Measurements from ENCODE around the gene KANSL1.
"Not testable (repeated sequence)": the region's sequence is repeated elsewhere in the genome, so short reads cannot be mapped to it uniquely, and the experiment has no call there.

The KANSL1 gene

DNA sequence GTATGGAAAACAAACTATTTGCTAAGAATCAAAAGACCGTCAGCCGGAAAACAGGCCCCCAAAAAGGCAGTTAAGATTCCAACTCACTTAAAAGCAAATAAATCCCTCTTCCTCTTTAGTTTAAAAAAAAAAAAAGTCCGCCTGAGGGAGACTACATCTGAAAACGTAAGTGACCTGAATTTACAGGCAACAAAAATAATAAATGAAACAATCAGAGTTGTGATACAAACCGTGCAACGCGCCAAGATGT is 1.1 kb downstream of the KANSL1 start:
- no peak for DNase-seq (ENCODE audit: low read depth, low spot score)

DNA sequence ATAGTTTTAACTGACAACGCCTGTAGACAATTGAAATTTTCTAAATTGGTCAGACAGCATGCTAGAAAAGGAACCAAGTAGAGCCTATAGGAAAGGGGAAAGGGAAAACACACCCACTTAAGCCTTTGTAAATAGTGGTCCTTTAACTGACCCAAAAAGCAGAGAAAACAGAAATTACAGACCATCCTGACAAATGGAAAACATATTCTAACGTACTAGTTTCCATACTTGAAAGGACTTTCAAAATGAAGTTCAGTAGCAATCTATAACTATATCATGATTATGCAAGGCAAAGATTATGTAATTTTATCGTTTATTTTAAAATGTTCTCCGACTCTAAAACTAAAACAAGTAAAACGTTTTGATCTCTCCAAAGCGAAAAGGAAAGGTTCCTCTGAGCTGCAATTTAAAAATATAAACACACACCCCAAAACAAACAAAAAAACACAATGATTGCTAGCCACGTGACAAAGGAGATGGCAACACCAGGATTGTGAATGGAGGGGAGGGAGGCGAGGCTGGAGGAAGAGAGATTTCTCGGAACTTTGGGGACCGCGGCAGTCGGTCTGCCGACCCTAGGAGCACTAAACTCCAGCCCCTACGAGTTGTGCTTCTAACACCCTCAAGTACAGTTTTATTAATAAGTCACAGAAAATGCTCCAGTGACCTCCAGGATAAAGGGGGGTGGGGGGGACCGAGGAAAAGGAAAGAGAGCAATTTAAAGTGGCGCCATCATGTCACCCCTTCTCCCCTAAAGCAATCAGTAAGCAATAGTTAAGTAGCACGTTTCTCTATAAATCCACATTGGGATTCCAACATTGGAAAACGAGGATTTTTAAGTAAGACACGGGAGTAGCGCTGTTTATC is 1.7 kb downstream of the KANSL1 start:
- DNase-seq (ENCODE audit: low read depth, low spot score), result no peak

DNA sequence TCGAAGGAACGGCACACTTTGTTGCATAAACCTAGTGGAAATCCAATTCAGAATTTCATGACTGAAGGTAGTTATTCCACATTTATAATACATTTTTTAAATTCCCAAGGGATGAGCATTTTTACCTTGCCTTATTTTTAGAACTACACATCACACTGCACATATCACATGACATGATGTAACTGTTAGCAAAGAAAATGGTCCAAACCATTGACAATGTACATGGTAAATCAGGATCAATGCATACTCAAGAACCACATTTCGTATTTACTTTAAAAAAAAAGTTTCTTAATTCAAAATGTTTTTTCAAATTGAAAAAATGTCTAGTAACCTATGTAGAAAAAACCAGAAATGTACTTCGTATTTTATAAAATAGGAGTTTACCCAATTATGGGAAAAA is 2.5 kb downstream of the KANSL1 start:
- no peak for DNase-seq (ENCODE audit: low read depth, low spot score)

DNA sequence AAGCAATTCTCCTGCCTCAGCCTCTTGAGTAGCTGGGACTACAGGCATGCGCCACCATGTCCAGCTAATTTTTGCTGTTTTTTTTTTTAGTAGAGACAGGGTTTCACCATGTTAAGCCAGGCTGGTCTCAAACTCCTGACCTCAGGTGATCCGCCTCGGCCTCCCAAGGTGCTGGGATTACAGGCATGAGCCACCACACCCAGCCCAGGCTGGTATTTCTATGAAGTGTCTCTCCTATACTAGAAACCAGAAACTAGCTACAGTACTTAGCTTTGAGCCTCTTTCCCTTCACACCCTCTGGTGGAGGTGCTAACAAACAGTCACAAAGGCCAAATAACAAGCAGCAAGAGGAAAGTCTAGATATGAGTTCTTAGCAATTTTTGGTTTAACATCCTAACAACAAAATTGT is 6.4 kb downstream of the KANSL1 start:
- peak; percentile 22 for DNase-seq (ENCODE audit: low read depth, low spot score)

DNA sequence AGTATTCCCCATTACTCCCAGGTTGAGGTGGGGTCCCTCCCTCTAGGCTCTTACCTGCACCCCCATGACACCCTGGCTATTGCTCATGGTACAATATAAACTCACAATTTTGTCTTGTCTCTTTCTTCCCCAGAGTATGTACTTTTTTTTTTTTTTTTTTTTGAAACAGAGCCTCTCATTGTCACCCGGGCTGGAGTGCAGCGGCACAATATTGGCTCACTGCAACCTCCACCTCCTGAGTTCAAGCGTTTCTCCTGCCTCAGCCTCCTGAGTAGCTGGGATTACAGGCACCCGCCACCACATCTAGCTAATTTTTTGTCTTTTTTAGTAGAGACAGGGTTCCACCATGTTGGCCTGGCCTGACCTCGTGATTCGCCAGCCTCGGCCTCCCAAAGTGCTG is 8.5 kb downstream of the KANSL1 start:
- DNase-seq (ENCODE audit: low read depth, low spot score), result no peak

DNA sequence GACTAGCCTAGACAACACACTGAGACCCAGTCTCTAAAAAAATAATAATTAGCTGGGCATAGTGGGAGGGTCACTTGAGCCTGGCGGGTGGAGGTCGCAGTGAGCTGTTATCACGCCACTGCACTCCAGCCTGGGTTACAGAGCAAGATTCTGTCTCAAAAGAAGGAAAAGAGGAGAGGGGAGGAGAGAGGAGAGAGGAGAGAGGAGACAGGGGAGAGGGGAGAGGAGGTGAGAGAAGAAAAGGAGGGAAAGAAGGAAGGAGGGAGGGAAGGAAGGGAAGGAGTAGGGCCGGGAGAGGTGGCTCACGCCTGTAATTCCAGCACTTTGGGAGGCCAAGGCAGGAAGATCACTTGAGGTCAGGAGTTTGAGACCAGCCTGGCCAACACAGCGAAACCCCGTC is 9.8 kb downstream of the KANSL1 start:
- DNase-seq (ENCODE audit: low read depth, low spot score), result not testable (repeated sequence)

DNA sequence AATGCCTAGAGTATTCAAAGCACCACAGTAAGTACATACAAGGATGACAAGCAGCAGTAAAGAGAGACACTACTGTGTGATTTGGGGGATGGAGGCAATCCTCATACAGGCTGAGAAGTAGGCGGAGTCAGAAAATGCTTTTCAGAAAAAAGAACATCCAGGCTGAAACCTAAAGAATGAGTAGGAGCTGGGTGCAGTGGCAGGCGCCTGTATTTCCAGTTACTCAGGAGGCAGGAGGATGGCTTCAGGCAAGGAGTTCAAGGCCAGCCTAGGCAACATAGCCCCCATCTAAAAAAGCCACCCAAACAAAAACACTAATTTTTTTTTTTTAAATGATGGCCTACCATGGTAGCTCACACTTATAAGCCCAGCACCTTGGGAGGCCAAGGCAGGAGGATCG is 10.3 kb downstream of the KANSL1 start:
- DNase-seq (ENCODE audit: low read depth, low spot score), result no peak

DNA sequence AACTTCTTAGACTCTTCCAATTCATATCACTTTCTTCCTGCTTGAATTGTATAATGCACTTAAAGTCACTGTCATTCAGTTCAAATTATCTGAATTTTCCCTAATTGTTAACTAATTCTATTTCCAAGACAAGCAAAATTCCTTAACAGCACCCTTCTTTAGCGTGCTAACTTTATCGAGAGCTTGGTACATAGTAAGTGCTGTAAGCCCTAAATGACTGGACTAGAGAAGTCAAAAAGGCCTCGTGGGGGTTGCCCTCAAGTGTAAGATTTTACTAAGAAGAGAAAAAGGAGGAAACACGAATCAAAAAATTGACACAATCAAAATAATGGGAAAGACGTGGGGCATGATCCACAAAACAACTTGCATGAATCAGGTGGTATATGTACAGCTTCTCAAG is 11.3 kb downstream of the KANSL1 start:
- DNase-seq (ENCODE audit: low read depth, low spot score), result no peak

DNA sequence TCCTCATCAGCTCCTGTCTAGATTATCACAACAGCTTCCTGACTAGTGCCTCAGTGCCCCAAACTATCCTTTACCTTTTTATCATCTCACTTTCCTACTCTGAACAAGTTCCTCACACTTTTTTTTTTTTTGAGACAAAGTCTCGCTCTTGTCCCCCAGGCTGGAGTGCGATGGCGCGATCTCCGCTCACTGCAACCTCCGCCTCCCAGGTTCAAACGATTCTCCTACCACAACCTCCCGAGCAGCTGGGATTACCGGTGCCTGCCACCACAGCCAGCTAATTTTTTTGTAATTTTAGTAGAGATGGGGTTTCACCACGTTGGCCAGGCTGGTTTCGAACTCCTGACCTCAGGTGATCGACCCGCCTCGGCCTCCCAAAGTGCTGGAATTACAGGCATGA is 11.9 kb downstream of the KANSL1 start:
- not testable (repeated sequence) for DNase-seq (ENCODE audit: low read depth, low spot score)

DNA sequence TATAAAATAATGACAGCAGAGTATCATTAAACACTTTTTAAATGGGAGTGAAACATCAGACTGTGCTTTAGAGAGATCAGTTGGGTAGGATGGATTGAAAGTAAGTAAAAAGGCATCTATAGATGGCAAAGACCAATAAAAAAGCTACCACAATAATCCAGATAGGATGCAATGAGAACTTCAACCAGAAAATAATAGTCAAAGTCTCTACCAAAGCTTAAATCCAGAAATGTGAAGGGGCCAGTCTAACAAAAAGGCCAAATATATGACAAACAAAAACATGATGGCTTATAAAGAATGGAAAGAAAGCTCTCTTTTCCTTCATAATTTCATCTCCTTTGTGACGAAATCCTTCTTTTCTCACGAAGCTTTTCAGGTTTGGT is 12.3 kb downstream of the KANSL1 start:
- DNase-seq (ENCODE audit: low read depth, low spot score), result no peak

DNA sequence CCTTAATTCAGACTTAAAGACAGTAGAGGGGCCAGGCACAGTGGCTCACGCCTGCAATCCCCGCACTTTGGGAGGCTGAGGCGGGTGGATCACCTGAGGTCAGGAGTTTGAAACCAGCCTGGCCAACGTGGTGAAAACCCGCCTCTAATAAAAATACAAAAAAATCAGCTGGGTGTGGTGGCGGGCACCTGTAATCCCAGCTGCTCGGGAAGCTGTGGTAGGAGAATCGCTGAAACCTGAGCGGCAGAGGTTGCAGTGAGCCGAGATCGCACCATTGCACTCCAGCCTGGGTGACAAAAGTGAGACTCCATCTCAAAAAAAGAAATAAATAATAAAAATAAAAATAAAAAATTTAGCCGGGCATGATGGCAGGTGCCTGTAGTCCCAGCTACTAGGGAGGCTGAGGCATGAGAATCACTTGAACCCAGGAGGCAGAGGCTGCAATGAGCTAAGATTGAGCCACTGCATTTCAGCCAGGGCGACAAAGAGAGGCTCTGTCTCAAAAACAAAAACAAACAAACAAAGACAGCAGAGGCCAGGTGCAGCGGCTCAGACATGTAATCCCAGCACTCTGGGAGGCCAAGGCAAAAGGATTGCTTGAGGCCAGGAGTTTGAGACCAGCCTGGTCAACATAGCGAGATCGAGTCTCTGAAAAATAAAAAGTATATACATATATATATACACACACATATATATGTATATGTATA is 12.9 kb downstream of the KANSL1 start:
- not testable (repeated sequence) for DNase-seq (ENCODE audit: low read depth, low spot score)

DNA sequence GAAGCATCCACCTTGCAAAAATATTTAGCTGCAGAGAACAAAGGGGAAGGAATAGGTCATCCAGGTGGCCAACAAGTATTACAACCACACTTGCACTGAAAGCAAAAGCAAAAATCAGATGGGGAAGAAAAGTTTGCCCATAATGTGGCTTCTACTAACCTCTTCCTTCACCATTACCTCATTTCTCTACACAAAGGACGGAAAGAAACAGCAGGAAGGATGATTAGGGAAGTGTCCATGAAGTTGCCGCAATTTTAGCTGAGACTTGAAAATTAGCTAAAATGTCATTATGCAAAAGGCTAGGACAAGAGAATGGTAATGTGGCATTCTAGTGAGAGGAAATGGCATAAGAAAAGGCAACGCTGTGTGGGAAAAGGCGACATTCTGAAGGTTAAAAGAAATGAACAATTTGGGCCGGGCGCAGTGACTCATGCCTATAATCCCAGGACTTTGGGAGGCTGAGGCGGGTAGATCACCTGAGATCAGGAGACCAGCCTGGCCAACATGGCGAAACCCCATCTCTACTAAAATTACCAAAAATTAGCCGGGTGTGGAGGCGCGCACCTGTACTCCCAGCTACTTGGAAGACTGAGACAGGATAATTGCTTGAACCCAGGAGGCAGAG is 13.7 kb downstream of the KANSL1 start:
- no peak for DNase-seq (ENCODE audit: low read depth, low spot score)

DNA sequence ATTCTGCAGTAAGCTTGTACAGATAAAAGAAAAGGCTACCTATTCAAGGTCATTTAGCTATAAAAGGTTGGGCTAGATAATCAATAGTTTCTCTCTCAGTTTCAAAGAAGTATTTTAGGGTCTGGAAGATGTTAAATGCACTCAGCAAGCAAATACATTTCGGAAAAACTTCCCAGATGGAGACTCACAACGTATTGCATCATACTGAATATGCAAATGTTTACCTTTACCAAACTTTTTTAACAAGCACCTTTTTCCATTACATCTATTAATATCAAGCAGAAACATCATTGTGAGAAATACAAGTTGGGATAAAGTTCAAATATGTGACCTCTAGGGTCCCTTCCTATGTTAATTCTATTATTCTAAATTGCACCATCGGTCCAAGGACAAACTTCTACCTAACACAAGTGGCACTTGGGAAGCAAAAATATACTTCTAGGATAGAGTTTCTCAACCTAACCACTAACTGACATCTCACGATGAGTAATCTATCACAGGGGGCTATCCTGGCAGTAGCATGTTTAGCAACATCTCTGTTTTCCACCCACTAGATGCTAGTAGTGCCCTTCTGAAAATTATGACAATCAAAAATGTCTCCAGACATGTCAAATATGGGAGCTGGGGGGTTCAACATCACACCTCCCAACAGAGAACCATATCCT is 14.5 kb downstream of the KANSL1 start:
- no peak for DNase-seq (ENCODE audit: low read depth, low spot score)

DNA sequence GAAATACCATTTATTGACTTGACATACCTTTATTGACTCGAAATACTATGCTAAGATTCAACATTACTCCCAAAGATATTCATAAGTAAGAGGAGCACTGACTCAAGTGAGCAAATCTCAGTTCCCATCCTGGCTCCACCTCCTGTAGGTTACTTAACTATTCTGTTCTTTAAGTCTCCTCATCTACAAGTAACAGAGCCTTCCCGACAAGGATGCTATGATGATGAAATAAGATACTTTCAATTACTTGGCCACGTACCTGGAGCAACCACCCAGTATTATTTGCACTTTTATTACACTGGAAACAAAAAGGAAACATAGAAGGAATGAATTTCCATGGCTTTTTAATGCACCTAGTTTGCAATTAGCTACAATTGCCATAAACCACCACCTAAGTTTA is 16.3 kb downstream of the KANSL1 start:
- no peak for DNase-seq (ENCODE audit: low read depth, low spot score)

DNA sequence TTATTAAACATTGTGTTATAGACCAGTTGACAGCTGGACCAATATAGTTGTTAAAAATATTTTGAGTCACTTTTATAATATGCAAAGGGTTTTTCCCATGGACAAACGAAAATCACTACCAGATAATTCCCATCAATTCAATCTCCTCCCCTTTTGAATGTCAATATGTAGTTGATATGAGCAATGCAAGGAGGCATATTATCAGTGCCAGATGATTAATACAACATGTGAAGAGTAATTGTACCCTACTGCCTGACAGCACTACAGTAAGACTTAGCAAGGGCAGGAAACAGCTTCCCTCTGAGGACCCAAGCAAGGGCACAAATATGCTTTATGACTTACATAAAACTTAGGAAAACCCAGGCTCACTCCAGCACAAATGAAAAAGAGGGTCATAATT is 17.3 kb downstream of the KANSL1 start:
- DNase-seq (ENCODE audit: low read depth, low spot score), result no peak

DNA sequence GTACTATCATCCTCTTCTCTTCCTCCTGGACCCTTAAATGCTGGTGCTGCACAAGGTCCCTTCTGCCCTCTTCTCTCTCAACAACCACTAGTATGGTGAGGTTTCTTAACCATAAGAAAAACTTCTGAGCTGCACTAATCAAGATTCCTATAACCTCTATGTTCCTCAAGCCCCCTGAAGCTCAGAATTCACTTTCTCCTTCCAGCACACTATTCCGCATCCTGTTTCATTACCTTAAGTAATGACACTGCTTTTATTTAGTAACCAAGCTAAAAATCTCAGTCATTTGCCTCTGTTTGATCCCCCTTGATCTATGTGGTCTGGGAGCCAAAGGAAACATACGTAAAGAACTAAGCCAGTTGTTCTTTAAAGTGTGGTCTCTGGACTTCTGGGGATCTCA is 20.1 kb downstream of the KANSL1 start:
- no peak for DNase-seq (ENCODE audit: low read depth, low spot score)

DNA sequence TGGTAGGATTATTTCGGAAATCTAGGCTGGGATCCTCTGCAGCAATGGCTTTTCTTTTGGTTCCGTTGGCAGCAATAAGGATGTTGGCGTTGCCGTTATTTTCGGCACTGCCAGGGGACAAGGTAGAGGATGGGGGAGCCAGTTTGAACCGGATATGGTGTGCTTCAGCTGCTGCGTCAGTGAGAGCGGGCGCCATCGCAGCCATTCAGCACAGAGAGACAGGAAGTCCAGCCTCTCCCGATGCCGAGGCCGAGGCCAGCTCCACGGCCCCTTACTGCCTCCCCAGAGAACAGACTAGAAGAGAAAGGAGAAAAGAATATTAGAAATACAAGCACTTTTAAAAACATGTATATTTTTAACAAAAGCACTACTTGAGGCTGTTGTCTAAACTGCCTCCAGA is 21.3 kb downstream of the KANSL1 start:
- DNase-seq (ENCODE audit: low read depth, low spot score), result no peak

DNA sequence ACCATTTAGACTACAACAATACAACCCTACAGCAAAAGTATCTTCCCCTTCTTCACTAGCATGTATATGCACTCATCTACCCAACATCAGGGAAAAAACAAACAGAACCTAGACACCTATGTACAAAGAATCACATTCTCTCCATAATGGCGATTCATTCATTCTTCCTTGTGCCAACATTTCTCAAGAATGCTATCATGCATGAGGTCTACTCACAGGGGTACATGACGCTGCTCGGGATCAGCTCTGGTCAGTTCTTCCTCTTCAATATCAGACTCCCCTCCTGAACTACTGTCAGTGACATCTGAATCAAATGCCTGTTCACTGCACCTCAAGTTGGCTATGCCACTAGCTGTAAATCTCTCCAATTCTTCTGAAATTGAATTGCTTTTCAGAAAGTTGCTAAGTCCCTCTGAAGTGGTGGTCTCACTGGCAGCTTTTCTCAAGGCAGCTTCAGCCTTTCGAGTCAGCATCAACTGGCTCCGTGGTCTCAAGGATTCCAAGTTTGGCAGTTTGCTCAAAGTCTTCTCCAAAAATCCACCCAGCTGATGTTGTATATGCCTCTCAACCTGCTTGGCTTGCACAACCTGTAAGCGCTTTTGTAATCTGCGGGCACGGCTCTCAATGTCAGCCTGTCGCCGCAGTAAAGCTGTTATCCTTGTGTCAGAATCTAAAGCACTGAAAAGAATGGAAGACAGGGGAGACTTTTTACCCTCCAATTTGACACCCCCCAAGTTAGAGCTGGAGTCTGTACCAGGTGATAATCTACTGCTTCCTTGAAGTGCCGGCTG is 22.4 kb downstream of the KANSL1 start:
- no peak for DNase-seq (ENCODE audit: low read depth, low spot score)

DNA sequence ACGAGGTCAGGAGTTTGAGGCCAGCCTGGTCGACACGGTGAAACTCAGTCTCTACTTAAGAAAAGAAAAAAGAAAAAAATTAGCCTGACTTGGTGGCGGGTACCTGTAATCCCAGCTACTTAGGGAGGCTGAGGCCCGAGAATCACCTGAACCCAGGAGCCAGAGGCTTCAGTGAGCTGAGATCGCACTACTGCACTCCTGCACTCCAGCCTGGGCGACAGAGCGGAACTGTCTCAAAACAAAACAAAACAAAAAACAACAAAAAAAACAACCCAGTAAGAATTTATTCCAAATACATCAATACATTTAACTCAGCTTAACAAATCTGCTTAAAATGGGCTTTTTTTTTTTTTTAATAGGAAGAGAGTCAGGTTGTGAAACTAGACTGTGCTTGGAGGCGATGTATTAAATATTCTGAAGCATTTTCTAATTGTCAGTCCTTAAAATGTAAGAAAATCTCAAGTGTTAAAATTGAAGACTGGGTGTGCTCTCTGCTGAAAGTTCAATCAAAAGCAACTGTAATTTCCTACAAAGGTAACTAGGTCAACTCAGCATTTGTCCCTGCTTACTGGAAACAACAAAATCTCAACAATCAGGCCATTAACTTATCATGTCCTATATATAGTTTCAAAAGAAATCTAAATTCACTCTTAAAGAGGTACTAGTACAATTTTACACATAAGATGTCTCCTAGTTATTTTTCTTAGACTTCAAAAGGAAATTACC is 23.2 kb downstream of the KANSL1 start:
- DNase-seq (ENCODE audit: low read depth, low spot score), result no peak

DNA sequence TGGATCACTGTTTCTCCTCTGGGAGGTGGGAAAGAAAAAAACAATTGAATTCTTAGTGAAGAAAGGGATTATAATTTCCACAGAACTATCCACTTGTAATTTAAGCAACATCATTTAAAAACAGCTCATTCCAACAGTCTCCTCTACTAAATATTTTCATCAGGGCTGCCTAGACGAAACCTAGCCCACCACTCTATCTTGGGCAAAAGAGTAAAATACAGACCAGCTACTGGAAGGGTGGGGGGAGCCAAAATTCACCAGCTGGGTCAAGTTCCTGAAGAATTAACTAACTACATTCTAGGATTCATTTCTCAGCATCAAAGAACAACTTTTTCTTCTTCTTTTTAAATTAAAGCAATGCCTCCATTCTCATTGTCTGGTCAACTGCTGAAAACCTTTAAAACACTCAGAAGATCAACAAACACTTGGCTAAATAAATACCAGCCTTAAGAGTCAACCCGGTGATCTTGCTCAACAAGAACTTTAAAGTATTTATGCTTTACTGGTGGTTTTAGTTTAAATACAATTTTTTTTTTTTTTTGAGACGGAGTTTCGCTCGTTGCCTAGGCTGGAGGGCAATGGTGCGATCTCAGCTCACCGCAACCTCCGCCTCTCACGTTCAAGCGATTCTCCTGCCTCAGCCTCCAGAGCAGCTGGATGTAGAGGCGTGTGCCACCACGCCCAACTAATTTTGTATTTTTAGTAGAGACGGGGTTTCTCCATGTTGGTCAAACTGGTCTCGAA is 25.2 kb downstream of the KANSL1 start:
- no peak for DNase-seq (ENCODE audit: low read depth, low spot score)

Measured in activated CD4-positive, CD25-positive, alpha-beta regulatory T cell treated with anti-CD3 and anti-CD28 coated beads, Interleukin-2, amount 50 U/mL, for 16 hours (primary cell).